ENCODE data around the gene SSR3.
A peak's percentile ranks its signal among the peaks of the same experiment; 100 is the strongest.

The SSR3 gene

GRCh38 chr3:156525808-156526207 lies 29.1 kb downstream of the SSR3 start:
- TF ChIP-seq CTCF (IDR thresholded peaks at IDR 0.05; ENCODE audit: insufficient read depth, low read length) (no peak), REST (IDR thresholded peaks at IDR 0.05; ENCODE audit: insufficient replicate concordance, low read depth) (no peak), SPI1 (IDR thresholded peaks at IDR 0.05; ENCODE audit: borderline replicate concordance, low read depth) (no peak), POLR2AphosphoS5 (IDR thresholded peaks at IDR 0.05; ENCODE audit: low read depth) (no peak), GABPA (IDR thresholded peaks at IDR 0.05; ENCODE audit: low read depth) (no peak)

GRCh38 chr3:156522673-156523072 lies 32.2 kb downstream of the SSR3 start:
- H3K4me3 ChIP-seq (replicated peaks; ENCODE audit: insufficient read depth, low read length), result no peak overlapping the region
- H3K27me3 ChIP-seq (ENCODE audit: insufficient read depth, poor library complexity, severe bottlenecking), result peaks cover 36% of the 10 kb centered on the region
- DNase-seq (ENCODE audit: low read depth in 1 of 2, low spot score in 1 of 2), result peak in 1 of 2 experiments; percentile 9
- TF ChIP-seq POLR2AphosphoS5 (IDR thresholded peaks at IDR 0.05; ENCODE audit: low read depth) (peak; percentile 67; the same call in 1 of the 2 replicates), SPI1 (IDR thresholded peaks at IDR 0.05; ENCODE audit: borderline replicate concordance, low read depth) (no peak)
- no peak overlapping the region for H3K27ac ChIP-seq (replicated peaks)

More at GRCh38 chr3:156525808-156526207, 29.1 kb downstream of the SSR3 start:
- Histone ChIP-seq H3K4me3 (replicated peaks; ENCODE audit: insufficient read depth, low read length) (no peak overlapping the region), H3K27ac (replicated peaks) (no peak overlapping the region), H3K27me3 (ENCODE audit: insufficient read depth, poor library complexity, severe bottlenecking) (peaks cover 23% of the 10 kb centered on the region)
- DNase-seq (ENCODE audit: low read depth in 1 of 2, low spot score in 1 of 2), result no peak

GRCh38 chr3:156519758-156520162 lies 35.2 kb downstream of the SSR3 start:
- DNase-seq (ENCODE audit: low read depth in 1 of 2, low spot score in 1 of 2), result no peak
- no peak for TF ChIP-seq POLR2AphosphoS5 (IDR thresholded peaks at IDR 0.05; ENCODE audit: low read depth)
- TF ChIP-seq REST (IDR thresholded peaks at IDR 0.05; ENCODE audit: insufficient replicate concordance, low read depth), result no peak
- TF ChIP-seq GABPA (IDR thresholded peaks at IDR 0.05; ENCODE audit: low read depth), result no peak
- no peak for TF ChIP-seq CTCF (IDR thresholded peaks at IDR 0.05; ENCODE audit: insufficient read depth, low read length)
- TF ChIP-seq SPI1 (IDR thresholded peaks at IDR 0.05; ENCODE audit: borderline replicate concordance, low read depth), result no peak
- Histone ChIP-seq H3K27ac (replicated peaks) (no peak overlapping the region), H3K27me3 (ENCODE audit: insufficient read depth, poor library complexity, severe bottlenecking) (peaks cover 36% of the 10 kb centered on the region), H3K4me3 (replicated peaks; ENCODE audit: insufficient read depth, low read length) (no peak overlapping the region)

GRCh38 chr3:156518726-156519125 lies 36.2 kb downstream of the SSR3 start:
- no peak for DNase-seq (ENCODE audit: low read depth in 1 of 2, low spot score in 1 of 2)
- TF ChIP-seq REST (IDR thresholded peaks at IDR 0.05; ENCODE audit: insufficient replicate concordance, low read depth) (no peak), CTCF (IDR thresholded peaks at IDR 0.05; ENCODE audit: insufficient read depth, low read length) (no peak), SPI1 (IDR thresholded peaks at IDR 0.05; ENCODE audit: borderline replicate concordance, low read depth) (no peak), GABPA (IDR thresholded peaks at IDR 0.05; ENCODE audit: low read depth) (no peak), POLR2AphosphoS5 (IDR thresholded peaks at IDR 0.05; ENCODE audit: low read depth) (no peak)
- no peak overlapping the region for H3K4me3 ChIP-seq (replicated peaks; ENCODE audit: insufficient read depth, low read length)
- H3K27me3 ChIP-seq (ENCODE audit: insufficient read depth, poor library complexity, severe bottlenecking), result peaks cover 34% of the 10 kb centered on the region
- H3K27ac ChIP-seq (replicated peaks), result no peak overlapping the region

All from HL-60 (cell line).